K562 (cell line): ENCODE data around the gene DHRS2. TPM values are rescaled to one million over a fixed set of nuclear protein-coding genes. Genes with fewer than 3 reads are reported as not detected.

Source experiments
- ATAC-seq: fragments of 200-7000 bp; cut with Tn5 transposase; 3 replicates; pipeline ENCODE4 v1.9.1; 2020; ENCODE audit warnings: moderate library complexity
- BruUV-seq: library from RNA; stranded (reverse); fragments of 400-500 nt; replicated peaks from 2 replicates; lab custom pipeline; 2021; lab: Mats Ljungman, UMichigan
- CTCF ChIA-PET: fragments of 300-600 bp; formaldehyde crosslinking; extraction: SDS; loops from one replicate; lab custom pipeline; 2021; ENCODE audit warnings: low intra/inter-chr PET ratio; lab: Yijun Ruan, JAX
- POLR2A ChIA-PET: fragments of 300-600, 350-650 bp; sonication (Branson Sonifier 250); formaldehyde crosslinking; extraction: SDS; loops from one replicate; lab custom pipeline; 2021; ENCODE audit warnings: antibody characterized with exemption, inconsistent platforms; lab: Yijun Ruan, JAX
- DNase-seq, 4 experiments: peaks; one replicate each; pipeline versions ENCODE4 v3.0.0 to v3.0.0-alpha.2; 2011 to 2018; ENCODE audit warnings: low spot score in 3 of 4, mixed read lengths in 3 of 4; ENCODE audit errors: extremely low read depth in 1 of 4
- FAIRE-seq: peaks from 2 replicates; lab custom pipeline; 2011; peaks lifted over from hg19 to GRCh38; lab: Jason Lieb, UNC
- H2AFZ ChIP-seq: 2 replicates; pipeline ENCODE4 v1.6.0; 2011; ENCODE audit warnings: low read depth, low read length, control low read depth, inconsistent platforms
- H3K27ac ChIP-seq: fragments of 200-600 bp; 3 replicates; pipeline ENCODE4 v1.8.0; 2011; ENCODE audit warnings: low read depth, mild to moderate bottlenecking, control low read depth, inconsistent platforms, low read length, moderate library complexity, mixed read lengths; ENCODE audit errors: extremely low read depth
- H3K27me3 ChIP-seq, 2 experiments: fragments of 300-600 bp in 1 of 2; 2 replicates in 1 of 2; 3 replicates in 1 of 2; pipeline versions ENCODE4 v1.6.0 to v1.8.0; 2011; ENCODE audit warnings: inconsistent platforms in 2 of 2, low read length in 2 of 2, mild to moderate bottlenecking in 1 of 2, mixed read lengths in 1 of 2, moderate library complexity in 1 of 2; ENCODE audit not compliant: control insufficient read depth in 2 of 2, insufficient read depth in 2 of 2
- H3K36me3 ChIP-seq: fragments of 300-600 bp; 3 replicates; pipeline ENCODE4 v1.8.0; 2011; ENCODE audit warnings: mild to moderate bottlenecking, low read length, inconsistent platforms; ENCODE audit not compliant: control insufficient read depth, insufficient read depth
- H3K4me1 ChIP-seq, 2 experiments: fragments of 200-600 bp in 1 of 2; replicated peaks in 1 of 2; 2 replicates in 1 of 2; 3 replicates in 1 of 2; pipeline versions ENCODE4 v1.5.1 to v1.8.0; 2011; ENCODE audit warnings: inconsistent platforms in 2 of 2, low read length in 2 of 2, mild to moderate bottlenecking in 1 of 2, mixed read lengths in 1 of 2, moderate library complexity in 1 of 2; ENCODE audit not compliant: control insufficient read depth in 2 of 2, insufficient read depth in 2 of 2
- H3K4me2 ChIP-seq: 2 replicates; pipeline ENCODE4 v1.6.1; 2011; ENCODE audit warnings: low read length, control low read depth, inconsistent platforms, mixed read lengths; ENCODE audit not compliant: insufficient read depth
- H3K4me3 ChIP-seq: fragments of 200-600 bp; sonication (generic), shearing (Covaris generic); 2 replicates; pipeline ENCODE4 v1.5.1; 2016; ENCODE audit warnings: control low read depth, inconsistent platforms
- H3K79me2 ChIP-seq: fragments of 200-600 bp; 3 replicates; pipeline ENCODE4 v1.8.0; 2011; ENCODE audit warnings: low read length, inconsistent platforms; ENCODE audit not compliant: control insufficient read depth, insufficient read depth
- H3K9ac ChIP-seq, 2 experiments: 2 replicates each; pipeline versions ENCODE4 v1.6.0 to v1.6.1; 2011; ENCODE audit warnings: low read depth in 2 of 2, low read length in 2 of 2, control low read depth in 1 of 2, inconsistent platforms in 1 of 2, mild to moderate bottlenecking in 1 of 2, mixed read lengths in 1 of 2; ENCODE audit not compliant: insufficient read depth in 1 of 2
- H3K9me1 ChIP-seq: one replicate; pipeline ENCODE4 v1.6.0; 2011; ENCODE audit warnings: inconsistent platforms, mild to moderate bottlenecking, low read length, moderate library complexity; ENCODE audit not compliant: control insufficient read depth, insufficient read depth
- H3K9me3 ChIP-seq: replicated peaks from 2 replicates; pipeline ENCODE4 v1.5.1; 2011; ENCODE audit warnings: low read depth, low read length, inconsistent platforms; ENCODE audit not compliant: control insufficient read depth, insufficient read depth
- H4K20me1 ChIP-seq: replicated peaks from 2 replicates; pipeline ENCODE4 v1.6.1; 2011; ENCODE audit warnings: low read length, inconsistent platforms, mixed read lengths; ENCODE audit not compliant: control insufficient read depth, insufficient read depth
- ATF7 ChIP-seq: fragments of 450-650 bp; IDR thresholded peaks from 2 replicates; pipeline ENCODE4 v1.7.1; 2014; ENCODE audit warnings: mild to moderate bottlenecking, moderate library complexity
- BMI1 ChIP-seq: fragments of 150-350 bp; IDR thresholded peaks from 2 replicates; pipeline ENCODE4 v1.6.1; 2014; ENCODE audit warnings: low read length
- HLTF ChIP-seq: fragments of 450-650 bp; IDR thresholded peaks from 2 replicates; pipeline ENCODE4 v1.6.1; 2016
- IFI16 ChIP-seq: fragments of 250-450 bp; sonication (Bioruptor Pico); IDR thresholded peaks from 2 replicates; pipeline ENCODE4 v2.1.2; 2022; ENCODE audit warnings: mild to moderate bottlenecking, inconsistent platforms
- MECOM ChIP-seq: fragments of 250-450 bp; sonication (Bioruptor Pico); IDR thresholded peaks from 2 replicates; pipeline ENCODE4 v1.8.0; 2022; ENCODE audit warnings: inconsistent platforms
- PML ChIP-seq: IDR thresholded peaks from 2 replicates; pipeline ENCODE4 v1.6.1; 2012; ENCODE audit warnings: low read length, inconsistent platforms
- RBFOX2 ChIP-seq: fragments of 200-400 bp; formaldehyde crosslinking; IDR thresholded peaks from 2 replicates; pipeline ENCODE4 v1.6.1; 2017; ENCODE audit warnings: low read depth, mild to moderate bottlenecking, low read length, moderate library complexity
- SFPQ ChIP-seq: fragments of 200-400 bp; formaldehyde crosslinking; IDR thresholded peaks from 2 replicates; pipeline ENCODE4 v1.6.1; 2017; ENCODE audit warnings: mild to moderate bottlenecking, low read depth, low read length, moderate library complexity
- TBP ChIP-seq: optimal IDR thresholded peaks from 2 replicates; pipeline ENCODE3; 2011; ENCODE audit warnings: low read depth, low read length, improper control_type of control experiment
- THRB ChIP-seq: fragments of 450-650 bp; formaldehyde crosslinking; conservative IDR thresholded peaks from 2 replicates; pipeline ENCODE4 v1.4.0; 2022; ENCODE audit warnings: mild to moderate bottlenecking, missing genetic modification characterization
- ZBTB7A ChIP-seq: IDR thresholded peaks from 2 replicates; pipeline ENCODE4 v1.6.1; 2011; ENCODE audit warnings: low read depth, mild to moderate bottlenecking, low read length, moderate library complexity, borderline replicate concordance; ENCODE audit not compliant: control insufficient read depth
- ZC3H11A ChIP-seq: IDR thresholded peaks from 2 replicates; pipeline ENCODE4 v1.6.1; 2012; ENCODE audit warnings: low read depth, low read length, improper control_type of control experiment
- ZNF124 ChIP-seq: sonication (generic); formaldehyde crosslinking; IDR thresholded peaks from 2 replicates; pipeline ENCODE4 v1.8.1; 2022; ENCODE audit warnings: missing genetic modification reagents
- WGBS: fragments of 100-300 bp; shearing (Covaris generic); methylation state at CpG from one replicate; pipeline ENCODE4 v1.1.6; 2016; ENCODE audit warnings: low coverage, mixed read lengths; ENCODE audit not compliant: insufficient coverage; ENCODE audit errors: missing lambda C conversion rate; 5-methylcytosine and 5-hydroxymethylcytosine counted together
- in situ Hi-C: fragments of 300-500 bp; cut with MboI; formaldehyde crosslinking; loops from 4 replicates; pipeline ENCODE4 v1.15.0; 2018; ENCODE audit warnings: inconsistent platforms, mixed read lengths
- intact Hi-C: fragments of 100-400 bp; cut with micrococcal nuclease; formaldehyde crosslinking; loops from 2 replicates; pipeline ENCODE4 v1.14.2; 2022
- polyA plus RNA-seq, 8 experiments: library from polyadenylated mRNA; depleted of rRNA in 4 of 8; stranded (reverse) in 5 of 8; unstranded in 3 of 8; fragments of >200 nt; fragmentation: Nextera tagmentation in 2 of 8; fragmentation: Illumina TruSeq in 1 of 8; extraction: Ambion mirVana in 2 of 8; extraction: Trizol in 1 of 8; gene quantifications; 2 replicates each; pipeline versions ENCODE4 v1.2.1 to v1.2.3, GENCODE V29; 2011 to 2014; ENCODE audit warnings: inconsistent platforms in 1 of 8, missing spikeins in 1 of 8
- total RNA-seq, 7 experiments: library from RNA; depleted of rRNA in 6 of 7; stranded (reverse); fragments of >200 nt in 6 of 7; fragmentation: Illumina TruSeq in 2 of 7; extraction: Trizol in 2 of 7; gene quantifications; 2 replicates each; pipeline versions ENCODE4 v1.2.1 to v1.2.3, GENCODE V29; 2011 to 2021; ENCODE audit warnings: low replicate concordance in 1 of 7

Gene DHRS2
- total and polyA plus RNA-seq, 9 of the 15 experiments (the other 6 are each of a cell fraction or from before 2014, with no cell fraction given): 2.9 to 96.8 (median 64.4) TPM

- TF ChIP-seq THRB (CRISPR knock-in tag): no peak
- TF ChIP-seq ZC3H11A: no peak
- TF ChIP-seq ZBTB7A: no peak
- no peak for TF ChIP-seq HLTF
- H3K4me2 ChIP-seq: no peak overlapping the region
- H3K27ac ChIP-seq: no peak overlapping the region
- no peaks in the 10 kb centered on the region for H4K20me1 ChIP-seq
- POLR2A ChIA-PET: interaction anchor here (0.6 kb wide), 1 partner anchor 472 kb away, joined by 4 read pairs; no protein-coding TSS in a partner anchor
- H3K36me3 ChIP-seq: no peaks in the 10 kb centered on the region
- no peak overlapping the region for H3K4me3 ChIP-seq
- H3K4me1 ChIP-seq: no peaks in the 10 kb centered on the region; a peak in 1 of 5 replicates
- no TSS peak for BruUV-seq
- in situ Hi-C loops (no loop called here), intact Hi-C loops (no loop called here)
- H2AFZ ChIP-seq: no peak overlapping the region
- H3K79me2 ChIP-seq: no peaks in the 10 kb centered on the region
- peaks cover 0 to 4% of the 10 kb centered on the region in 2 experiments; a peak in 1 of 5 replicates for H3K27me3 ChIP-seq
- FAIRE-seq (no peak), ATAC-seq (no peak), DNase-seq (no peak)
- no peak overlapping the region for H3K9ac ChIP-seq
- no peaks in the 10 kb centered on the region for H3K9me1 ChIP-seq
- CTCF ChIA-PET: no interaction called here
- no peaks in the 10 kb centered on the region for H3K9me3 ChIP-seq
Observed at GRCh38 chr14:23601424-23601823, 34.7 kb upstream of the DHRS2 start.

GRCh38 chr14:23601845-23602180 is 34.4 kb upstream of the DHRS2 start:
- no peak overlapping the region for H3K9ac ChIP-seq
- no peaks in the 10 kb centered on the region for H4K20me1 ChIP-seq
- intact Hi-C loops: no loop called here
- H3K79me2 ChIP-seq: no peaks in the 10 kb centered on the region
- no peaks in the 10 kb centered on the region for H3K36me3 ChIP-seq
- H3K4me3 ChIP-seq: no peak overlapping the region
- no peak overlapping the region for H3K4me2 ChIP-seq
- no peak for DNase-seq
- no peaks in the 10 kb centered on the region for H3K9me1 ChIP-seq
- BruUV-seq: no TSS peak
- FAIRE-seq: no peak
- no peak overlapping the region for H2AFZ ChIP-seq
- ChIA-PET CTCF (no interaction called here), POLR2A (interaction anchor here (0.6 kb wide), 1 partner anchor 473 kb away, joined by 4 read pairs; no protein-coding TSS in a partner anchor)
- WGBS: 0% methylated on average over 1 of the region's 1 CpG
- no peaks in the 10 kb centered on the region for H3K9me3 ChIP-seq
- no peak overlapping the region for H3K27ac ChIP-seq
- no peak for ATAC-seq
- H3K27me3 ChIP-seq: peaks cover 0 to 5% of the 10 kb centered on the region in 2 experiments; a peak in 1 of 5 replicates
- no peaks in the 10 kb centered on the region; a peak in 1 of 5 replicates for H3K4me1 ChIP-seq
- in situ Hi-C loops: no loop called here
- TF ChIP-seq PML (no peak), IFI16 (CRISPR knock-in tag) (no peak), ZNF124 (CRISPR knock-in tag) (no peak), RBFOX2 (no peak), SFPQ (no peak), ATF7 (no peak), BMI1 (no peak), THRB (CRISPR knock-in tag) (no peak), TBP (no peak), MECOM (CRISPR knock-in tag) (no peak)
